GM19397 (cell line): ENCODE measurements around the gene PLEKHA7.
"Not testable (repeated sequence)": the region's sequence is repeated elsewhere in the genome, so short reads cannot be mapped to it uniquely, and the experiment has no call there.

ENCODE experiments used
- ATAC-seq: cut with Tn5 transposase; IDR thresholded peaks from one replicate; pipeline ENCODE4 v1.9.1; 2021; ENCODE audit warnings: mild to moderate bottlenecking, moderate library complexity; ENCODE audit not compliant: unreplicated experiment

PLEKHA7 gene

GRCh38 chr11:17008099-17008498 is 6.1 kb downstream of the PLEKHA7 start:
- no peak for ATAC-seq

- ATAC-seq, result no peak
These were observed 8.6 kb downstream of the PLEKHA7 start for GRCh38 chr11:17005646-17006045.

- ATAC-seq, result no peak
These were observed 9.6 kb downstream of the PLEKHA7 start for GRCh38 chr11:17004486-17005148.

GRCh38 chr11:17003426-17003825 is 10.8 kb downstream of the PLEKHA7 start:
- no peak for ATAC-seq

GRCh38 chr11:17002543-17002942 is 11.7 kb downstream of the PLEKHA7 start:
- ATAC-seq, result no peak

GRCh38 chr11:17001806-17002205 is 12.4 kb downstream of the PLEKHA7 start:
- ATAC-seq, result no peak

GRCh38 chr11:17000987-17001386 is 13.2 kb downstream of the PLEKHA7 start:
- ATAC-seq, result no peak

- ATAC-seq, result not testable (repeated sequence)
These were observed 14.0 kb downstream of the PLEKHA7 start for GRCh38 chr11:17000253-17000652.

- no peak for ATAC-seq
These were observed 15.1 kb downstream of the PLEKHA7 start for GRCh38 chr11:16999116-16999515.

GRCh38 chr11:16997624-16998023 is 16.6 kb downstream of the PLEKHA7 start:
- no peak for ATAC-seq

- no peak for ATAC-seq
These were observed 20.7 kb downstream of the PLEKHA7 start for GRCh38 chr11:16993495-16993894.

GRCh38 chr11:16992846-16993245 is 21.4 kb downstream of the PLEKHA7 start:
- no peak for ATAC-seq

- ATAC-seq, result no peak
These were observed 24.7 kb downstream of the PLEKHA7 start for GRCh38 chr11:16989554-16989953.

GRCh38 chr11:16987205-16987568 is 27.0 kb downstream of the PLEKHA7 start:
- ATAC-seq, result no peak

- ATAC-seq, result peak; percentile 93
These were observed 27.6 kb downstream of the PLEKHA7 start for GRCh38 chr11:16986434-16987204.

GRCh38 chr11:16985297-16985696 is 28.9 kb downstream of the PLEKHA7 start:
- no peak for ATAC-seq

GRCh38 chr11:16984229-16984628 is 30.0 kb downstream of the PLEKHA7 start:
- no peak for ATAC-seq

GRCh38 chr11:16982809-16983208 is 31.4 kb downstream of the PLEKHA7 start:
- ATAC-seq, result no peak

GRCh38 chr11:16982256-16982671 is 31.9 kb downstream of the PLEKHA7 start:
- no peak for ATAC-seq

GRCh38 chr11:16981651-16982194 is 32.5 kb downstream of the PLEKHA7 start:
- no peak for ATAC-seq

- ATAC-seq, result no peak
These were observed 34.3 kb downstream of the PLEKHA7 start for GRCh38 chr11:16979703-16980622.
